ENCODE measurements around the gene TMEM63C. TPM values are rescaled to one million over a fixed set of nuclear protein-coding genes. Genes with fewer than 3 reads are reported as not detected.

The TMEM63C gene
- total RNA-seq, 1 donor from 2014 or later, result 0.91 TPM

- Mint-ChIP-seq H3K27me3 (ENCODE audit: low read depth) (peaks cover 80% of the 10 kb centered on the region), H3K27ac (ENCODE audit: unreplicated experiment) (peak overlapping the region; percentile 44), H3K9me3 (no peaks in the 10 kb centered on the region), H3K36me3 (ENCODE audit: low read depth) (no peaks in the 10 kb centered on the region), H3K4me1 (peaks cover 33% of the 10 kb centered on the region), H3K4me3 (peak overlapping the region; percentile 89)
- no peak for TF ChIP-seq CTCF (conservative IDR thresholded peaks at IDR 0.05)
- DNase-seq (ENCODE audit: low read depth, low spot score), result no peak
These were observed 38.5 kb upstream of the TMEM63C start for GRCh38 chr14:77143071-77143470.

- Mint-ChIP-seq H3K27me3 (ENCODE audit: low read depth) (peaks cover 75% of the 10 kb centered on the region), H3K4me1 (peaks cover 23% of the 10 kb centered on the region), H3K27ac (ENCODE audit: unreplicated experiment) (no peak overlapping the region), H3K4me3 (peak overlapping the region; percentile 3), H3K9me3 (no peaks in the 10 kb centered on the region), H3K36me3 (ENCODE audit: low read depth) (no peaks in the 10 kb centered on the region)
- no peak for TF ChIP-seq CTCF (conservative IDR thresholded peaks at IDR 0.05)
- no peak for DNase-seq (ENCODE audit: low read depth, low spot score)
These were observed 37.0 kb upstream of the TMEM63C start for GRCh38 chr14:77144412-77145115.

- Mint-ChIP-seq H3K9me3 (no peaks in the 10 kb centered on the region), H3K27ac (ENCODE audit: unreplicated experiment) (peak overlapping the region; percentile 25), H3K27me3 (ENCODE audit: low read depth) (peaks cover 65% of the 10 kb centered on the region), H3K4me3 (no peak overlapping the region), H3K4me1 (peaks cover 15% of the 10 kb centered on the region), H3K36me3 (ENCODE audit: low read depth) (no peaks in the 10 kb centered on the region)
- no peak for TF ChIP-seq CTCF (conservative IDR thresholded peaks at IDR 0.05)
- no peak for DNase-seq (ENCODE audit: low read depth, low spot score)
These were observed 35.4 kb upstream of the TMEM63C start for GRCh38 chr14:77145975-77146740.

GRCh38 chr14:77148510-77149231 lies 32.9 kb upstream of the TMEM63C start:
- H3K4me3 Mint-ChIP-seq, result no peak overlapping the region
- no peaks in the 10 kb centered on the region for H3K4me1 Mint-ChIP-seq
- no peaks in the 10 kb centered on the region for H3K36me3 Mint-ChIP-seq (ENCODE audit: low read depth)
- H3K9me3 Mint-ChIP-seq, result no peaks in the 10 kb centered on the region
- H3K27ac Mint-ChIP-seq (ENCODE audit: unreplicated experiment), result no peak overlapping the region
- peaks cover 45% of the 10 kb centered on the region for H3K27me3 Mint-ChIP-seq (ENCODE audit: low read depth)
- no peak for DNase-seq (ENCODE audit: low read depth, low spot score)
- TF ChIP-seq CTCF (conservative IDR thresholded peaks at IDR 0.05), result no peak

- Mint-ChIP-seq H3K4me3 (no peak overlapping the region), H3K27me3 (ENCODE audit: low read depth) (peaks cover 31% of the 10 kb centered on the region), H3K9me3 (no peaks in the 10 kb centered on the region), H3K4me1 (peaks cover 9% of the 10 kb centered on the region), H3K27ac (ENCODE audit: unreplicated experiment) (no peak overlapping the region), H3K36me3 (ENCODE audit: low read depth) (no peaks in the 10 kb centered on the region)
- peak; percentile 59 for DNase-seq (ENCODE audit: low read depth, low spot score)
- peak; percentile 69 for TF ChIP-seq CTCF (conservative IDR thresholded peaks at IDR 0.05)
These were observed 30.4 kb upstream of the TMEM63C start for GRCh38 chr14:77151245-77151644.
